CD4-positive, alpha-beta T cell (primary cell): ENCODE results near the gene TCF19. TPM values are rescaled to one million over a fixed set of nuclear protein-coding genes. Genes with fewer than 3 reads are reported as not detected.
"Not testable (repeated sequence)": the region's sequence is repeated elsewhere in the genome, so short reads cannot be mapped to it uniquely, and the experiment has no call there.

Experiments used
- ATAC-seq: fragments of 200-7000 bp; cut with Tn5 transposase; one replicate; pipeline ENCODE4 v1.10.0; 2022; ENCODE audit warnings: mild to moderate bottlenecking; ENCODE audit not compliant: poor library complexity
- CTCF ChIA-PET: fragments of 350-600 bp; sonication (Branson Sonifier 250); formaldehyde crosslinking; loops from one replicate; lab custom pipeline; 2021; ENCODE audit warnings: antibody characterized with exemption, inconsistent platforms; lab: Charles Lee
- POLR2A ChIA-PET: fragments of 350-600 bp; sonication (Branson Sonifier 250); formaldehyde crosslinking; loops from one replicate; lab custom pipeline; 2021; ENCODE audit warnings: antibody characterized with exemption, inconsistent platforms; lab: Charles Lee
- DNase-seq, 14 experiments: peaks; one replicate each; pipeline ENCODE4 v3.0.0-alpha.2; 2013 to 2020; ENCODE audit warnings: mixed read lengths in 2 of 14
- H3K27ac ChIP-seq, 2 donors: one replicate each; pipeline versions ENCODE4 v1.5.1 to v1.7.0; 2013; ENCODE audit warnings: low read length in 2 of 2, low read depth in 1 of 2, mild to moderate bottlenecking in 1 of 2
- H3K27me3 ChIP-seq, 2 experiments: 1 replicate in 1 of 2; 2 replicates in 1 of 2; pipeline versions ENCODE4 v1.6.1 to v1.7.0; 2013; ENCODE audit warnings: low read length in 2 of 2, control low read depth in 1 of 2, mild to moderate bottlenecking in 1 of 2, moderate library complexity in 1 of 2; ENCODE audit not compliant: insufficient read depth in 2 of 2, control insufficient read depth in 1 of 2
- H3K36me3 ChIP-seq: one replicate; pipeline ENCODE4 v1.6.1; 2013; ENCODE audit warnings: low read length, control low read depth; ENCODE audit not compliant: insufficient read depth
- H3K4me1 ChIP-seq: one replicate; pipeline ENCODE4 v1.6.1; 2013; ENCODE audit warnings: low read length, control low read depth; ENCODE audit not compliant: insufficient read depth
- H3K4me3 ChIP-seq: one replicate; pipeline ENCODE4 v1.5.1; 2013; ENCODE audit warnings: mild to moderate bottlenecking, low read length, moderate library complexity
- H3K9me3 ChIP-seq, 2 experiments: 1 replicate in 1 of 2; 2 replicates in 1 of 2; pipeline versions ENCODE4 v1.6.1 to v1.7.0; 2013; ENCODE audit warnings: low read length in 2 of 2, mild to moderate bottlenecking in 2 of 2, control low read depth in 1 of 2, moderate library complexity in 1 of 2; ENCODE audit not compliant: control insufficient read depth in 1 of 2, insufficient read depth in 1 of 2
- H3K27ac Mint-ChIP-seq: one replicate; pipeline ENCODE4 v1.8.0; 2020; ENCODE audit warnings: mixed read lengths
- H3K27me3 Mint-ChIP-seq: one replicate; pipeline ENCODE4 v1.8.0; 2021; ENCODE audit warnings: mixed read lengths
- H3K36me3 Mint-ChIP-seq: one replicate; pipeline ENCODE4 v1.8.0; 2021; ENCODE audit warnings: low read depth, mixed read lengths
- H3K4me1 Mint-ChIP-seq: one replicate; pipeline ENCODE4 v1.8.0; 2021; ENCODE audit warnings: low read depth, mixed read lengths
- H3K4me3 Mint-ChIP-seq: one replicate; pipeline ENCODE4 v1.8.0; 2020; ENCODE audit warnings: mild to moderate bottlenecking, mixed read lengths
- H3K9me3 Mint-ChIP-seq: one replicate; pipeline ENCODE4 v1.8.0; 2020; ENCODE audit warnings: mixed read lengths
- intact Hi-C, 2 experiments: fragments of 100-400 bp; cut with DNase I in 1 of 2; cut with micrococcal nuclease in 1 of 2; formaldehyde crosslinking; loops; one replicate each; pipeline versions ENCODE4 v1.15.1 to v1.9.0; 2023 to 2025; cut with DNase I, micrococcal nuclease
- total RNA-seq, 174 experiments: library from RNA in 2 of 174; stranded (reverse) in 2 of 174; gene quantifications; one replicate each; pipeline ENCODE4 v1.2.3 and lab custom pipeline; 2021 to 2026
- TF ChIP-seq, protein P1 (sequence below): fragments of 200-600 bp; IDR thresholded peaks from one replicate; pipeline ENCODE4 v1.8.0; 2022; ENCODE audit warnings: antibody characterized with exemption, mild to moderate bottlenecking

TCF19 gene
- total RNA-seq, 2 experiments from 2014 or later: 3.3 to 4.1 TPM

GRCh38 chr6:31186052-31186734 is 27.8 kb downstream of the TCF19 start:
- Mint-ChIP-seq H3K4me1 (no peaks in the 10 kb centered on the region), H3K36me3 (no peaks in the 10 kb centered on the region), H3K9me3 (no peaks in the 10 kb centered on the region), H3K4me3 (no peak overlapping the region), H3K27me3 (no peaks in the 10 kb centered on the region), H3K27ac (no peak overlapping the region)
- ChIA-PET CTCF (no interaction called here), POLR2A (no interaction called here)
- no peaks in the 10 kb centered on the region for H3K27me3 ChIP-seq
- H3K4me3 ChIP-seq: no peak overlapping the region
- no peak overlapping the region for H3K27ac ChIP-seq
- H3K9me3 ChIP-seq: no peaks in the 10 kb centered on the region
- no peak for DNase-seq
- intact Hi-C loops: no loop called here
- ATAC-seq: no peak
- H3K4me1 ChIP-seq: no peaks in the 10 kb centered on the region
- TF ChIP-seq, protein P1, sequence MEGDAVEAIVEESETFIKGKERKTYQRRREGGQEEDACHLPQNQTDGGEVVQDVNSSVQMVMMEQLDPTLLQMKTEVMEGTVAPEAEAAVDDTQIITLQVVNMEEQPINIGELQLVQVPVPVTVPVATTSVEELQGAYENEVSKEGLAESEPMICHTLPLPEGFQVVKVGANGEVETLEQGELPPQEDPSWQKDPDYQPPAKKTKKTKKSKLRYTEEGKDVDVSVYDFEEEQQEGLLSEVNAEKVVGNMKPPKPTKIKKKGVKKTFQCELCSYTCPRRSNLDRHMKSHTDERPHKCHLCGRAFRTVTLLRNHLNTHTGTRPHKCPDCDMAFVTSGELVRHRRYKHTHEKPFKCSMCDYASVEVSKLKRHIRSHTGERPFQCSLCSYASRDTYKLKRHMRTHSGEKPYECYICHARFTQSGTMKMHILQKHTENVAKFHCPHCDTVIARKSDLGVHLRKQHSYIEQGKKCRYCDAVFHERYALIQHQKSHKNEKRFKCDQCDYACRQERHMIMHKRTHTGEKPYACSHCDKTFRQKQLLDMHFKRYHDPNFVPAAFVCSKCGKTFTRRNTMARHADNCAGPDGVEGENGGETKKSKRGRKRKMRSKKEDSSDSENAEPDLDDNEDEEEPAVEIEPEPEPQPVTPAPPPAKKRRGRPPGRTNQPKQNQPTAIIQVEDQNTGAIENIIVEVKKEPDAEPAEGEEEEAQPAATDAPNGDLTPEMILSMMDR: no peak
- H3K36me3 ChIP-seq: no peaks in the 10 kb centered on the region

- Mint-ChIP-seq H3K9me3 (no peaks in the 10 kb centered on the region), H3K4me3 (no peak overlapping the region), H3K27me3 (no peaks in the 10 kb centered on the region), H3K36me3 (no peaks in the 10 kb centered on the region), H3K4me1 (no peaks in the 10 kb centered on the region), H3K27ac (no peak overlapping the region)
- DNase-seq (no peak), ATAC-seq (no peak)
- Histone ChIP-seq H3K4me1 (no peaks in the 10 kb centered on the region), H3K27ac (no peak overlapping the region), H3K9me3 (no peaks in the 10 kb centered on the region), H3K27me3 (no peaks in the 10 kb centered on the region), H3K36me3 (no peaks in the 10 kb centered on the region), H3K4me3 (no peak overlapping the region)
- TF ChIP-seq, protein P1: no peak
- CTCF ChIA-PET: no interaction called here
- POLR2A ChIA-PET: no interaction called here
- intact Hi-C loops: no loop called here
Measured at GRCh38 chr6:31187780-31188194, 29.4 kb downstream of the TCF19 start.

- H3K27me3 Mint-ChIP-seq, H3K27ac Mint-ChIP-seq, H3K36me3 ChIP-seq, CTCF ChIA-PET, H3K36me3 Mint-ChIP-seq, DNase-seq, H3K4me3 ChIP-seq, intact Hi-C loops, H3K4me1 ChIP-seq, H3K27ac ChIP-seq, H3K9me3 ChIP-seq, ATAC-seq, H3K4me3 Mint-ChIP-seq, POLR2A ChIA-PET, H3K9me3 Mint-ChIP-seq, H3K27me3 ChIP-seq, H3K4me1 Mint-ChIP-seq: not testable (repeated sequence)
Measured at GRCh38 chr6:31189223-31189622, 30.8 kb downstream of the TCF19 start.

- no peak overlapping the region for H3K27ac ChIP-seq
- H3K36me3 Mint-ChIP-seq: peaks cover 10% of the 10 kb centered on the region
- H3K4me3 ChIP-seq: no peak overlapping the region
- CTCF ChIA-PET: no interaction called here
- H3K27ac Mint-ChIP-seq: no peak overlapping the region
- TF ChIP-seq, protein P1: no peak
- peaks cover 11% of the 10 kb centered on the region for H3K4me1 Mint-ChIP-seq
- no peaks in the 10 kb centered on the region for H3K27me3 Mint-ChIP-seq
- intact Hi-C loops: no loop called here
- ATAC-seq (no peak), DNase-seq (no peak)
- POLR2A ChIA-PET: no interaction called here
- peaks cover 6% of the 10 kb centered on the region for H3K4me1 ChIP-seq
- H3K9me3 ChIP-seq: no peaks in the 10 kb centered on the region
- H3K9me3 Mint-ChIP-seq: no peaks in the 10 kb centered on the region
- peaks cover 6% of the 10 kb centered on the region for H3K36me3 ChIP-seq
- H3K4me3 Mint-ChIP-seq: no peak overlapping the region
- H3K27me3 ChIP-seq: no peaks in the 10 kb centered on the region
Measured at GRCh38 chr6:31190488-31190887, 32.1 kb downstream of the TCF19 start.
